H1 (cell line): Measurements from ENCODE around the gene BRD4. TPM values are rescaled to one million over a fixed set of nuclear protein-coding genes. Genes with fewer than 3 reads are reported as not detected.

Experiments
- CTCF ChIA-PET: fragments of 300-600 bp; sonication (Branson Sonifier 250); formaldehyde crosslinking; loops from one replicate; lab custom pipeline; 2021; ENCODE audit not compliant: partially characterized antibody; lab: Charles Lee
- POLR2A ChIA-PET: fragments of 300-600 bp; sonication (Branson Sonifier 250); formaldehyde crosslinking; loops from one replicate; lab custom pipeline; 2021; ENCODE audit warnings: inconsistent platforms; ENCODE audit not compliant: partially characterized antibody; lab: Charles Lee
- DNase-seq, 2 experiments: peaks; one replicate each; pipeline versions ENCODE4 v3.0.0 to v3.0.0-alpha.2; 2010 to 2022; ENCODE audit warnings: low spot score in 2 of 2, low read depth in 1 of 2, mixed read lengths in 1 of 2
- FAIRE-seq: peaks from 2 replicates; lab custom pipeline; 2011; peaks lifted over from hg19 to GRCh38; lab: Jason Lieb, UNC
- H2AFZ ChIP-seq: 2 replicates; pipeline ENCODE4 v1.8.1; 2012; ENCODE audit warnings: low read length, inconsistent platforms
- H2AK5ac ChIP-seq: 2 replicates; pipeline ENCODE4 v1.6.1; 2013; ENCODE audit warnings: low read depth, low read length
- H2BK120ac ChIP-seq: replicated peaks from 2 replicates; pipeline ENCODE3; 2013; ENCODE audit warnings: low read depth, low read length, inconsistent platforms
- H2BK12ac ChIP-seq: 2 replicates; pipeline ENCODE4 v1.6.1; 2013; ENCODE audit warnings: low read depth, low read length
- H2BK15ac ChIP-seq: 2 replicates; pipeline ENCODE4 v1.6.1; 2013; ENCODE audit warnings: low read length
- H2BK20ac ChIP-seq: 2 replicates; pipeline ENCODE4 v1.6.1; 2013; ENCODE audit warnings: low read length
- H2BK5ac ChIP-seq: 2 replicates; pipeline ENCODE4 v1.6.1; 2013; ENCODE audit warnings: low read depth, low read length
- H3K14ac ChIP-seq: 2 replicates; pipeline ENCODE4 v1.6.1; 2013; ENCODE audit warnings: inconsistent platforms; ENCODE audit not compliant: insufficient read length
- H3K18ac ChIP-seq: 2 replicates; pipeline ENCODE4 v1.6.1; 2013; ENCODE audit warnings: low read length; ENCODE audit errors: extremely low read depth
- H3K23ac ChIP-seq: 2 replicates; pipeline ENCODE4 v1.6.1; 2013; ENCODE audit warnings: inconsistent platforms; ENCODE audit not compliant: insufficient read length
- H3K23me2 ChIP-seq: 2 replicates; pipeline ENCODE4 v1.6.1; 2013; ENCODE audit warnings: low read depth, low read length
- H3K27ac ChIP-seq: 2 replicates; pipeline ENCODE4 v1.6.1; 2011; ENCODE audit warnings: low read depth, low read length, inconsistent platforms
- H3K27me3 ChIP-seq, 4 experiments: replicated peaks in 1 of 4; 1 replicate in 1 of 4; 2 replicates in 3 of 4; pipeline versions ENCODE4 v1.6.1 to v1.8.1; 2011 to 2013; ENCODE audit warnings: low read length in 3 of 4, mild to moderate bottlenecking in 3 of 4, inconsistent platforms in 2 of 4, mixed read lengths in 2 of 4, moderate library complexity in 1 of 4; ENCODE audit not compliant: control insufficient read depth in 3 of 4, insufficient read depth in 3 of 4; ENCODE audit errors: extremely low read depth in 1 of 4
- H3K36me3 ChIP-seq, 4 experiments: 2 replicates each; pipeline versions ENCODE4 v1.6.1 to v1.8.1; 2011 to 2013; ENCODE audit warnings: mild to moderate bottlenecking in 4 of 4, low read length in 3 of 4, moderate library complexity in 2 of 4, control low read depth in 1 of 4, inconsistent platforms in 1 of 4; ENCODE audit not compliant: insufficient read depth in 4 of 4, control insufficient read depth in 2 of 4
- H3K4ac ChIP-seq: replicated peaks from 2 replicates; pipeline ENCODE3; 2013; ENCODE audit warnings: low read length, low read depth, mixed read lengths, inconsistent platforms; ENCODE audit not compliant: insufficient read length
- H3K4me1 ChIP-seq, 4 experiments: replicated peaks in 1 of 4; 1 replicate in 1 of 4; 2 replicates in 3 of 4; pipeline versions ENCODE4 v1.6.1 to v1.8.1; 2011 to 2013; ENCODE audit warnings: low read length in 3 of 4, inconsistent platforms in 2 of 4, mixed read lengths in 1 of 4; ENCODE audit not compliant: insufficient read depth in 4 of 4, control insufficient read depth in 3 of 4
- H3K4me2 ChIP-seq, 2 experiments: 2 replicates each; pipeline versions ENCODE4 v1.6.1 to v1.8.1; 2011 to 2013; ENCODE audit warnings: low read depth in 2 of 2, low read length in 2 of 2, control low read depth in 1 of 2, inconsistent platforms in 1 of 2, mild to moderate bottlenecking in 1 of 2; ENCODE audit not compliant: insufficient read depth in 1 of 2
- H3K4me3 ChIP-seq, 4 experiments: fragments of 200-600, 300-600 bp in 1 of 4; sonication (generic), shearing (Covaris generic), sonication (Bioruptor Twin) in 1 of 4; 2 replicates each; pipeline versions ENCODE4 v1.5.1 to v1.8.1; 2011 to 2016; ENCODE audit warnings: low read length in 4 of 4, low read depth in 3 of 4, control low read depth in 2 of 4, inconsistent platforms in 2 of 4, mild to moderate bottlenecking in 2 of 4, mixed read lengths in 1 of 4, moderate library complexity in 1 of 4; ENCODE audit not compliant: insufficient read depth in 2 of 4; ENCODE audit errors: extremely low read depth in 1 of 4
- H3K56ac ChIP-seq: replicated peaks from 2 replicates; pipeline ENCODE3; 2013; ENCODE audit warnings: low read depth, mild to moderate bottlenecking, mixed read lengths, low read length, inconsistent platforms; ENCODE audit not compliant: insufficient read length
- H3K79me1 ChIP-seq: 2 replicates; pipeline ENCODE4 v1.6.1; 2013; ENCODE audit warnings: low read depth, low read length, control low read depth
- H3K79me2 ChIP-seq, 2 experiments: 2 replicates each; pipeline versions ENCODE4 v1.6.1 to v1.8.1; 2012 to 2013; ENCODE audit warnings: low read length in 2 of 2, mild to moderate bottlenecking in 2 of 2, inconsistent platforms in 1 of 2; ENCODE audit not compliant: insufficient read depth in 2 of 2, control insufficient read depth in 1 of 2
- H3K9ac ChIP-seq, 4 experiments: replicated peaks in 1 of 4; 1 replicate in 1 of 4; 2 replicates in 3 of 4; pipeline versions ENCODE4 v1.6.1 to v1.8.1; 2011 to 2013; ENCODE audit warnings: low read depth in 3 of 4, low read length in 3 of 4, control low read depth in 2 of 4, mild to moderate bottlenecking in 2 of 4, moderate library complexity in 2 of 4, inconsistent platforms in 1 of 4; ENCODE audit errors: extremely low read depth in 1 of 4
- H3K9me3 ChIP-seq, 2 experiments: 2 replicates each; pipeline versions ENCODE4 v1.6.1 to v1.8.1; 2012 to 2013; ENCODE audit warnings: mild to moderate bottlenecking in 2 of 2, moderate library complexity in 2 of 2, control low read depth in 1 of 2, inconsistent platforms in 1 of 2, low read depth in 1 of 2, low read length in 1 of 2, mixed read lengths in 1 of 2; ENCODE audit not compliant: insufficient read depth in 2 of 2
- H4K20me1 ChIP-seq, 2 experiments: replicated peaks in 1 of 2; 2 replicates each; pipeline versions ENCODE3 to v1.8.1; 2011 to 2013; ENCODE audit warnings: inconsistent platforms in 2 of 2, low read length in 2 of 2, mild to moderate bottlenecking in 1 of 2; ENCODE audit not compliant: insufficient read depth in 2 of 2, control insufficient read depth in 1 of 2
- H4K5ac ChIP-seq: 2 replicates; pipeline ENCODE4 v1.6.1; 2013; ENCODE audit warnings: low read length, low read depth, mixed read lengths, inconsistent platforms; ENCODE audit not compliant: insufficient read length
- H4K8ac ChIP-seq: 2 replicates; pipeline ENCODE4 v1.8.0; 2013; ENCODE audit warnings: mild to moderate bottlenecking, moderate library complexity, low read length, inconsistent platforms; ENCODE audit not compliant: insufficient read depth; ENCODE audit errors: extremely low read depth
- H4K91ac ChIP-seq: replicated peaks from 2 replicates; pipeline ENCODE3; 2013; ENCODE audit warnings: low read length, mixed read lengths, inconsistent platforms; ENCODE audit not compliant: insufficient read length
- WGBS, 2 experiments: shearing (Covaris generic) in 1 of 2; methylation state at CpG; one replicate each; pipeline versions ENCODE4 v1.1.6 to v1.1.7; 2013 to 2015; ENCODE audit warnings: low lambda C conversion rate in 2 of 2, mixed read lengths in 2 of 2, inconsistent platforms in 1 of 2, low coverage in 1 of 2, missing lambda C conversion rate in 1 of 2; ENCODE audit not compliant: insufficient replicate concordance in 2 of 2, insufficient coverage in 1 of 2, insufficient read length in 1 of 2; ENCODE audit errors: extremely low coverage in 1 of 2, missing lambda C conversion rate in 1 of 2; 5-methylcytosine and 5-hydroxymethylcytosine counted together
- polyA plus RNA-seq, 7 experiments: library from polyadenylated mRNA; depleted of rRNA in 3 of 7; stranded (reverse) in 5 of 7; unstranded in 2 of 7; fragments of >200 nt in 5 of 7; fragments of 200-250 nt in 2 of 7; gene quantifications; 1 replicate in 5 of 7; 2 replicates in 1 of 7; 4 replicates in 1 of 7; pipeline versions ENCODE4 v1.2.1 to v1.2.3, GENCODE V29; 2011 to 2013; ENCODE audit warnings: missing spikeins in 2 of 7, mixed read lengths in 2 of 7
- total RNA-seq: library from RNA; stranded (reverse); fragmentation: NEBNext Ultra II Directional; extraction: Animal tissue kit (Norgen Biotek cat#: 25700); gene quantifications from 2 replicates; pipeline ENCODE4 v1.2.1, GENCODE V29; 2021

Gene BRD4
- total and polyA plus RNA-seq, 2 of the 8 experiments (the other 6 are each of a cell fraction or from before 2014, with no cell fraction given): 14.1 to 146 TPM

GRCh38 chr19:15237759-15238638, 94.3 kb downstream of the BRD4 start:
- peaks cover 25 to 47% (median 38%) of the 10 kb centered on the region in 4 experiments for H3K36me3 ChIP-seq
- no peaks in the 10 kb centered on the region for H3K79me2 ChIP-seq
- no peak overlapping the region for H3K18ac ChIP-seq
- FAIRE-seq: no peak
- H3K14ac ChIP-seq: no peak overlapping the region
- H3K4ac ChIP-seq: no peak overlapping the region
- H2BK120ac ChIP-seq: no peak overlapping the region
- H2AK5ac ChIP-seq: no peak overlapping the region
- no peak overlapping the region for H2BK20ac ChIP-seq
- 93% methylated on average over 26 of the region's 42 CpGs; no CpG with 5 or more reads in 1 of the 2 experiments for WGBS, 2 experiments
- no peaks in the 10 kb centered on the region for H3K27me3 ChIP-seq
- H3K9me3 ChIP-seq: no peaks in the 10 kb centered on the region
- H3K23ac ChIP-seq: no peak overlapping the region
- H3K4me3 ChIP-seq: no peak overlapping the region
- H3K23me2 ChIP-seq: no peaks in the 10 kb centered on the region
- H3K4me1 ChIP-seq: peaks cover 0 to 2% (median 0%) of the 10 kb centered on the region in 4 experiments; a peak in 1 of 7 replicates
- H3K56ac ChIP-seq: no peak overlapping the region
- no peak for DNase-seq
- no peak overlapping the region for H2BK5ac ChIP-seq
- H3K27ac ChIP-seq: no peak overlapping the region
- peaks cover 2 to 26% of the 10 kb centered on the region in 2 experiments for H4K20me1 ChIP-seq
- no peak overlapping the region for H4K91ac ChIP-seq
- no peak overlapping the region for H2BK12ac ChIP-seq
- no peak overlapping the region for H3K9ac ChIP-seq
- no peaks in the 10 kb centered on the region for H3K79me1 ChIP-seq
- ChIA-PET POLR2A (interaction anchor here (0.6 to 3.9 kb wide), 4 partner anchors 12 to 113 kb away, joined by 3 to 21 read pairs (median 3); no protein-coding TSS in a partner anchor), CTCF (interaction anchor here (0.9 to 8.9 kb wide), 9 partner anchors 10 to 146 kb away, joined by 3 to 81 read pairs (median 3); no protein-coding TSS in a partner anchor)
- no peak overlapping the region for H4K5ac ChIP-seq
- H4K8ac ChIP-seq: 0 out of 2 replicates have a peak overlapping the region, but pooled peaks have one; percentile 57
- H3K4me2 ChIP-seq: no peak overlapping the region
- no peak overlapping the region for H2BK15ac ChIP-seq
- H2AFZ ChIP-seq: no peak overlapping the region
